HL-60 (cell line): Measurements from ENCODE around the gene OCEL1.

Experiments
- DNase-seq, 2 experiments: peaks; one replicate each; pipeline ENCODE4 v3.0.0-alpha.2; 2010 to 2020; ENCODE audit warnings: low read depth in 1 of 2, low spot score in 1 of 2
- H3K27ac ChIP-seq: fragments of 250-450 bp; sonication (Bioruptor Pico); replicated peaks from 2 replicates; pipeline ENCODE4 v1.5.1; 2020; ENCODE audit warnings: mild to moderate bottlenecking, moderate library complexity
- H3K27me3 ChIP-seq: fragments of 250-450 bp; sonication (Bioruptor Pico); 2 replicates; pipeline ENCODE4 v1.5.1; 2021; ENCODE audit warnings: mild to moderate bottlenecking, moderate library complexity; ENCODE audit not compliant: insufficient read depth, poor library complexity, severe bottlenecking
- H3K4me3 ChIP-seq: replicated peaks from 2 replicates; pipeline ENCODE4 v1.5.1; 2011; ENCODE audit warnings: mild to moderate bottlenecking, control low read depth, low read length; ENCODE audit not compliant: insufficient read depth
- CTCF ChIP-seq: IDR thresholded peaks from one replicate; pipeline ENCODE4 v1.5.1; 2011; ENCODE audit warnings: low read length, control low read depth, inconsistent platforms; ENCODE audit not compliant: insufficient read depth
- GABPA ChIP-seq: IDR thresholded peaks from 2 replicates; pipeline ENCODE4 v1.6.1; 2012; ENCODE audit warnings: low read depth
- POLR2AphosphoS5 ChIP-seq: IDR thresholded peaks from 2 replicates; pipeline ENCODE4 v1.6.1; 2012; ENCODE audit warnings: low read depth
- REST ChIP-seq: IDR thresholded peaks from 2 replicates; pipeline ENCODE4 v1.6.1; 2012; ENCODE audit warnings: low read depth; ENCODE audit not compliant: insufficient replicate concordance
- SPI1 ChIP-seq: IDR thresholded peaks from 2 replicates; pipeline ENCODE4 v1.6.1; 2012; ENCODE audit warnings: low read depth, mild to moderate bottlenecking, borderline replicate concordance

Gene OCEL1

DNA sequence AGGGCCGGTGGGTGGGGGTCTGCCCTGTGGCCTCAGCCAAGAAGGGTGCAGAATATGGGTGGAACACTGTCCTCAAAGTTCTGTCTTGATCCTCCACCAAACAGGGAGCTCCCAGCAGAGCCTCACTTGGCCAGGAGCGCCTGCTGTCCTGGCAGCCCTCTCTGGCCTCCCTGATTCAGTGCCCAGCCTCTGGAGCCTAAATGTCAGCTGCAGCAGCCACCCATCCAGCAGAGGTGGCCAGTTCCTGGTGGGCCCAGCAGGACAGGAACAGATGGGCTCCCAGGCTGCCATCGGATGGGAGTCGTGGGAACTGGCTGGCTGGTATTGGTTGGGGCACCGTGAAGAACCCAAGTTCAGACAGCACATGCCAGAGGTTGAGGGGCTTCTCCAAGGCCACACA, 12.7 kb upstream of the OCEL1 start:
- no peaks in the 10 kb centered on the region for H3K27me3 ChIP-seq
- H3K27ac ChIP-seq = no peak overlapping the region
- TF ChIP-seq CTCF (no peak), SPI1 (no peak), POLR2AphosphoS5 (no peak), GABPA (no peak), REST (no peak)
- no peak for DNase-seq
- no peak overlapping the region for H3K4me3 ChIP-seq

DNA sequence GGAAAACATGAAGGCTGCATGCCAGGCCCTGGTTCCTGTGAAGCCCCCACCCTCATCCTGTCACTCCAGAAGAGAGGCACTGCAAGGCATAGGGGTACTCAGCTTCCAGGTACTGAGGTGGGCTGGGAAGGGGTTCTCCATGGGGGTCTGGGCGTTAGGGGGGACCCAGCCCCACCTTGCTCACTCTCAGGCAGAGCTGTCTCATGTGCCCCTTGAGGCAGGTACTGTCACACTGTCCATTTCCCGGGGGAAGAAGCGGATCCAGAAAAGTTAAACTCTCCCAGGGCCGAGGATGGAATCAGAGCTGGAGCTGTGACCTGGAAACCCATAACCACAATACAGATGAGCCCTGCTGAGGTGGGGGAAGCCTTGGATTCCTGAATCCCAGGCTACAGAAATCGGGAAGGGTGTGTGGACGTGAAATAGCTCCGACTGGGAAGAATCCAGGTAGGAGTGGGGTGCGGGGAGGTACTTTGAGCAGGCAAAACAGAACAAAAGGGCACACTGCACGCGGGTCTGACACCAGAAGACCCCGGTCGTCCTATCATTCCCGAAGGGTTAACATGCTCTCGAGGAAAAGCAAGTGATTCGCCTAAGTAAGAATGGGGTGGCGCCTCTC, 11.4 kb upstream of the OCEL1 start:
- DNase-seq = no peak
- peak overlapping the region; percentile 94 for H3K27ac ChIP-seq
- H3K4me3 ChIP-seq = peak overlapping the region; percentile 52
- TF ChIP-seq CTCF (no peak), REST (no peak), POLR2AphosphoS5 (no peak), GABPA (no peak), SPI1 (no peak)
- H3K27me3 ChIP-seq = no peaks in the 10 kb centered on the region

DNA sequence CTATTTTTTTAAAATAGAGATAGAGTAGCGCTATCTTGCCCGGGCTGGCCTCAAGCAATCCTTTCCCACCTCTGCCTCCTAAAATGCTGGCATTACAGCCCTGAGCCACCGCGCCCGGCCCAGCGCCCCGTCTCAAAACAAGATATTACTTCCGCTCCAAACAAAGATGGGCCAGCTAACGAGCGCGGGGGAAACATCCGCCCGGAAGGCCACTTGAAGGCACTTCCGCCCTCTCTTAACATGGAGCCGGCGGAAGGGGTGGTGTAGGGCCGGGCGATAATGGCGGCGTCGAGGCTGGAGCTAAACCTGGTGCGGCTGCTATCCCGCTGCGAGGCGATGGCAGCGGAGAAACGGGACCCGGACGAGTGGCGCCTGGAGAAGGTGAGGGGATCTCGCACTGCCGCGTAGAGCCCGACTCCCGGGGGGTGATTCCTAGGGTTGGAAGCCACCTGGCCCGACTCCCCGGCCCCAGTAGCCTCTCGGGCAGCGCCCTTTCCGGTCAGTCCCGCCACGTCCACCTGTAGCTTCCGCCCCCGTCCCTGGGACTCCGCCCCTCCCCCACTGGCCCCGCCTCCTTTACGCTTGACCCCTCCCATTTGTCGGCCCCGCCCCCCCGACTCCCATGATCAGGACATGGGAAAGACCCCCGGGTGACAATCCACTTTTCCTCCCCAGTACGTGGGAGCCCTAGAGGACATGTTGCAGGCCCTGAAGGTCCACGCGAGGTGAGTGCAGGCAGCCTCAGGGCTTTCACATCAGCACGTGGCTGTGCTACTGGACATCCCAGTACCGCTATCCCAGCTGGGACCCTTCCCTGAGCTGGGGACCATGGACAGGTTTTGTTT, 10.7 kb upstream of the OCEL1 start, which contains the start of gene USE1:
Gene USE1 (plus strand): TSS at position 231 of the 845 bp plus-strand sequence. CDS start 49 bp downstream, at position 280.
- TF ChIP-seq GABPA (peak; percentile 95), CTCF (no peak), SPI1 (peak; percentile 82), POLR2AphosphoS5 (peak; percentile 91), REST (peak; percentile 79)
- Histone ChIP-seq H3K4me3 (peak within 1 kb of the TSS; percentile 52), H3K27me3 (no peaks in the 10 kb centered on the region), H3K27ac (peak within 1 kb of the TSS; percentile 94)
- DNase-seq = peak; percentile 82 to 92
